Vagina (tissue), 2 donors: Measurements from ENCODE around the gene TGM6.

Experiments used
- CTCF ChIP-seq, 3 experiments: fragments of 450-650 bp in 2 of 3; fragments of 200-600 bp in 1 of 3; sonication (generic) in 1 of 3; IDR thresholded peaks; one replicate each; pipeline ENCODE4 v1.5.1; 2017 to 2019; ENCODE audit warnings: antibody characterized with exemption in 3 of 3, mild to moderate bottlenecking in 2 of 3, moderate library complexity in 2 of 3
- POLR2AphosphoS5 ChIP-seq, 2 donors: sonication (generic); formaldehyde crosslinking; IDR thresholded peaks; one replicate each; pipeline ENCODE4 v1.9.0; 2017; ENCODE audit warnings: antibody characterized with exemption in 2 of 2, mild to moderate bottlenecking in 2 of 2, low read depth in 1 of 2; ENCODE audit not compliant: insufficient read depth in 1 of 2

GRCh38 chr20:2421247-2421646 lies 40.5 kb downstream of the TGM6 start:
- TF ChIP-seq CTCF (IDR thresholded peaks at IDR 0.05) (no peak), POLR2AphosphoS5 (IDR thresholded peaks at IDR 0.05; ENCODE audit: insufficient read depth in 1 of 2, low read depth in 1 of 2) (no peak)
